ENCODE results near the gene ERICH2. TPM values are rescaled to one million over a fixed set of nuclear protein-coding genes. Genes with fewer than 3 reads are reported as not detected.
A peak's percentile ranks its signal among the peaks of the same experiment; 100 is the strongest.

ERICH2 gene, protein sequence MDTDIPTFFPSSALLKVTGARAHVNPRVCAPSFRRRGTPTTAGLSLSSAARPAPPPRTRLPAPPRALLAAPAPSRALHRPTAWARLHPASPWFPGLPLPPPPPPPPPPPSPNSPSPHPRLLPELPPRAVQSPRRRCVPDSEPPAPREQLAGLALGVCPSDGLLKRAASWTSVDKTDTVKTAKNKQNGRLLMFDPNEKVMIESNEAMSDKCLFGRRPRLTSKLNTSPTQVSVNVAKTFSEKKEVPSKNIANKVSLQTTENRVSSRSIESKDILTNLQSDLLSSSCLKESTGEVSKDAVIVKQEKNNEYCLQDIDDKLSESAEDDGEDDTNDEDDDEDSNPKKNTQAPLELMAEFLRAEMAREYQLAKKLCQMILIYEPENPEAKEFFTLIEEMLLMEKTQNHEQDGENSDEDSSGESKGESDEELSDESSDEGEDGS
- 1 to 10 TPM in 5 of 7 donors, under 1 TPM in 1, not detected in 1; 0.99 to 3.2 (median 1.3) TPM for total RNA-seq
- 1 to 10 TPM in 1 of 2 donors, under 1 TPM in 1; 0.23 to 2.4 TPM for polyA plus RNA-seq
- long read RNA-seq, donor 1 = 0 reads
- long read RNA-seq, donor 2 = 0 reads
- long read RNA-seq, donor 3 = 0 reads

DNA sequence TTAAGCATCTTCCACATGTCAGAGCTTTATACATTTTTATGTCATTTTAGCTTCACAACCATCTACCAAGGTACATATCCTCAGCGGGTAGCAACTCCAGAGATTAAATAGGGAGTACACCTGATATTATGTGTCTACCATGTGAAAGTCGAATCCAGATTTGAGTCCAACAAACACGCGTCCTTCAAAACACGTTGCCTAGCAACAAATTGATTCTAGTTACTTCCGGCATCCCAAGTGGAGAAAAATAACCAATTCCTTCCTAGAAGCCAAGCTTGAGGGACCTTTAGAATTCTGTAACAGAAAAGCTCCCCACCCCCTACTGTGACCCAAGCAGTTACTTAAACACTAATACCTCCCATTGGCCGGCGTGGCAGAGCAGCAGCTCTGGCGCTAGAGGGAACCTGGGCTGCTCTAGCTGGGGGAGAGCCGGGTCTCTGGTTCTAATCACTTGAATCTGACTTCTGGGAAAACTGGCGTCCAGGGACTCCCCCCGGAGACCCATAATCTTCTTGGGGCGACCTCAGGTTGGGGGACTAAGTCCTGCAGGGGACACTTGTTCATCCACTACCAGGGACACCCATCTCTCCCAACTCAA, at the start of gene ERICH2:
Gene ERICH2 (plus strand): TSS at position 371 of the 598 bp plus-strand sequence. CDS start 304 bp downstream, outside the sequence.
- DNase-seq = peak in 4 of 5 donors; percentile 35 to 46 (median 44)
- Histone ChIP-seq H3K4me1 (ENCODE audit: insufficient read depth) (no peaks in the 10 kb centered on the region), H3K27ac (peak within 1 kb of the TSS in 1 of 2 donors; percentile 22), H3K27me3 (no peaks in the 10 kb centered on the region), H3K4me3 (peak within 1 kb of the TSS; percentile 62), H3K9me3 (no peaks in the 10 kb centered on the region), H3K36me3 (no peaks in the 10 kb centered on the region)
- WGBS, 3 donors = 2 to 4% (median 3%) methylated on average over 13 of the region's 13 CpGs
- intact Hi-C loops (cut with DNase I) = no loop called here
- TF ChIP-seq, protein P1, sequence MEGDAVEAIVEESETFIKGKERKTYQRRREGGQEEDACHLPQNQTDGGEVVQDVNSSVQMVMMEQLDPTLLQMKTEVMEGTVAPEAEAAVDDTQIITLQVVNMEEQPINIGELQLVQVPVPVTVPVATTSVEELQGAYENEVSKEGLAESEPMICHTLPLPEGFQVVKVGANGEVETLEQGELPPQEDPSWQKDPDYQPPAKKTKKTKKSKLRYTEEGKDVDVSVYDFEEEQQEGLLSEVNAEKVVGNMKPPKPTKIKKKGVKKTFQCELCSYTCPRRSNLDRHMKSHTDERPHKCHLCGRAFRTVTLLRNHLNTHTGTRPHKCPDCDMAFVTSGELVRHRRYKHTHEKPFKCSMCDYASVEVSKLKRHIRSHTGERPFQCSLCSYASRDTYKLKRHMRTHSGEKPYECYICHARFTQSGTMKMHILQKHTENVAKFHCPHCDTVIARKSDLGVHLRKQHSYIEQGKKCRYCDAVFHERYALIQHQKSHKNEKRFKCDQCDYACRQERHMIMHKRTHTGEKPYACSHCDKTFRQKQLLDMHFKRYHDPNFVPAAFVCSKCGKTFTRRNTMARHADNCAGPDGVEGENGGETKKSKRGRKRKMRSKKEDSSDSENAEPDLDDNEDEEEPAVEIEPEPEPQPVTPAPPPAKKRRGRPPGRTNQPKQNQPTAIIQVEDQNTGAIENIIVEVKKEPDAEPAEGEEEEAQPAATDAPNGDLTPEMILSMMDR (IDR thresholded peaks at IDR 0.05) = no peak
- TF ChIP-seq EP300 (IDR thresholded peaks at IDR 0.05) = no peak
- no peak for TF ChIP-seq POLR2A (IDR thresholded peaks at IDR 0.05)

DNA sequence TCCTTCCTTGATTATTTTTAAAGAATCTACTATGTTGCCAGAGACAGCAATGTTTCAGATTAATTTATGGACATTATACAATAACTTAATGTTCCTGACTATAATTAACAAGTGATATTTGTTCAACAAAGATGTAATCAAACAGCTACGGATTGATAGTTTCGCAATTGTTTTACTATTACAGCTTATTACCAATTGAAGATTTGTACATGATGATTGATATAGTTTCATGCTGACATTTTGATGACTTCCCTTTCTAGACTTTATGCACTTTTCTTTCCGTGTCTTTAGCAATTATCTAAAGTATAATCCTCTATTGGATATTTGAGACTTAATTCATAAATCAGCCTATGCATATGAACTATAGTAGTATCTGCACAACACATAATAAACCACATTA, 48.5 kb upstream of the ERICH2 start:
- H3K27me3 ChIP-seq = no peaks in the 10 kb centered on the region
- intact Hi-C loops (cut with DNase I) = no loop called here
- H3K4me3 ChIP-seq = no peak overlapping the region
- H3K27ac ChIP-seq = no peak overlapping the region
- 89 to 93% (median 91%) methylated on average over 3 of the region's 3 CpGs for WGBS, 3 donors
- DNase-seq = no peak
- no peaks in the 10 kb centered on the region for H3K4me1 ChIP-seq (ENCODE audit: insufficient read depth)
- no peaks in the 10 kb centered on the region for H3K36me3 ChIP-seq
- TF ChIP-seq EP300 (IDR thresholded peaks at IDR 0.05) (no peak), POLR2A (IDR thresholded peaks at IDR 0.05) (no peak)
- TF ChIP-seq, protein P1 (IDR thresholded peaks at IDR 0.05) = no peak
- H3K9me3 ChIP-seq = no peaks in the 10 kb centered on the region

DNA sequence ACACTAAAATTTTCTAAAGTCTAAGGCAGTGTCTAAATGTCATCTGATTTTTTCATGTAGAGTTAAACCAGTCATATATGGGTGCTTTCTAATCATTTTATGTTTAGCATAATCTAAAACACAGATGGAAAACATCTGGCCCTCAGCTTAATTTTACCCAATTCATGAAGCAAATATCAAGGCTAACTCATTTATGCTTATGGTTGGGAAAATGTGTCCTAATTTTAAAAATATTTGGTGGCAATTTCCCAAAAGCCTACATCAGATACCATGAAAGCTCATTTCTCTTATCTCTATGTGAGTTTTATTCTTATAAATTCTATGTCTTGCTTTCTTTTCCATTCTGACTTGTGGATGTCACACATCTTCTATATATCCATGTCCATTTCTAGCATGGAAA, 47.9 kb upstream of the ERICH2 start:
- Histone ChIP-seq H3K9me3 (no peaks in the 10 kb centered on the region), H3K27ac (no peak overlapping the region), H3K4me1 (ENCODE audit: insufficient read depth) (no peaks in the 10 kb centered on the region), H3K27me3 (no peaks in the 10 kb centered on the region), H3K4me3 (no peak overlapping the region), H3K36me3 (no peaks in the 10 kb centered on the region)
- no peak for DNase-seq
- TF ChIP-seq POLR2A (IDR thresholded peaks at IDR 0.05) (no peak), EP300 (IDR thresholded peaks at IDR 0.05) (no peak)
- TF ChIP-seq, protein P1 (IDR thresholded peaks at IDR 0.05) = no peak
- intact Hi-C loops (cut with DNase I) = no loop called here

DNA sequence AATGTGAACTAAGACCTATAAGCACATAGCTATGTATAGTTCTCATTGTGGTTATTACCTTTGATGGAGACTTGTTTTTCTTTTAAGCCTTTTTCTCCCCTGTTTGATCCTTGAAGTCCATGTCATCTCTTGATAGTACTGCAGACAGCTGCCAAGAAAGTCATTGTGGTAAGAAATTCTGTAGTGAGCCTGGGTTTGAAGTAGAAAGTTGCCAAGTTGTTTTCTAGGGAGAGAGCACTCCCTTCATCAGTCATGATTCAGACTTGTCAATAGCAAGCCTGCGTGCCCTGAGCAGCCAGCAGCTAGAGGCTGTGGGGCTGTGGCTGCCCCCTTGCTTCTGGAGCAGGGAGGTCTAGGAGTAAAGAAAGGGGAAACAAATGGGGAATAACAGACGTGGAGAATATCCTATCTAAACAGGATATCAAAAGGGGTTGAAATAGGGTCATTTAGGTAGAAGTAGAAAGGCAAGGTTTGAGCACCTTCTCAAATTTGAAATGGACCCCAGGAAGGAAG, 46.7 kb upstream of the ERICH2 start:
- H3K9me3 ChIP-seq = no peaks in the 10 kb centered on the region
- H3K4me3 ChIP-seq = no peak overlapping the region
- H3K27ac ChIP-seq = no peak overlapping the region
- TF ChIP-seq, protein P1 (IDR thresholded peaks at IDR 0.05) = no peak
- TF ChIP-seq POLR2A (IDR thresholded peaks at IDR 0.05) = no peak
- TF ChIP-seq EP300 (IDR thresholded peaks at IDR 0.05) = no peak
- intact Hi-C loops (cut with DNase I) = no loop called here
- WGBS, 3 donors = 60 to 66% (median 65%) methylated on average over 2 of the region's 2 CpGs
- no peaks in the 10 kb centered on the region for H3K36me3 ChIP-seq
- H3K4me1 ChIP-seq (ENCODE audit: insufficient read depth) = no peaks in the 10 kb centered on the region
- no peak for DNase-seq
- no peaks in the 10 kb centered on the region for H3K27me3 ChIP-seq

Measured in ovary (tissue), 10 donors.